Sigmoid colon (tissue), 4 donors: ENCODE measurements around the gene B3GNT5.

Experiments
- EP300 ChIP-seq, 4 donors: sonication (generic); formaldehyde crosslinking; IDR thresholded peaks; one replicate each; pipeline ENCODE4 v1.6.1; 2017; ENCODE audit warnings: antibody characterized with exemption in 4 of 4
- TF ChIP-seq, protein P1 (sequence below), 4 experiments: fragments of 450-650 bp in 3 of 4; fragments of 200-600 bp in 1 of 4; IDR thresholded peaks; one replicate each; pipeline ENCODE4 v1.5.1; 2016 to 2019; ENCODE audit warnings: antibody characterized with exemption in 4 of 4, mild to moderate bottlenecking in 3 of 4, moderate library complexity in 2 of 4

GRCh38 chr3:183293966-183294365 lies 40.9 kb downstream of the B3GNT5 start:
- TF ChIP-seq, protein P1, sequence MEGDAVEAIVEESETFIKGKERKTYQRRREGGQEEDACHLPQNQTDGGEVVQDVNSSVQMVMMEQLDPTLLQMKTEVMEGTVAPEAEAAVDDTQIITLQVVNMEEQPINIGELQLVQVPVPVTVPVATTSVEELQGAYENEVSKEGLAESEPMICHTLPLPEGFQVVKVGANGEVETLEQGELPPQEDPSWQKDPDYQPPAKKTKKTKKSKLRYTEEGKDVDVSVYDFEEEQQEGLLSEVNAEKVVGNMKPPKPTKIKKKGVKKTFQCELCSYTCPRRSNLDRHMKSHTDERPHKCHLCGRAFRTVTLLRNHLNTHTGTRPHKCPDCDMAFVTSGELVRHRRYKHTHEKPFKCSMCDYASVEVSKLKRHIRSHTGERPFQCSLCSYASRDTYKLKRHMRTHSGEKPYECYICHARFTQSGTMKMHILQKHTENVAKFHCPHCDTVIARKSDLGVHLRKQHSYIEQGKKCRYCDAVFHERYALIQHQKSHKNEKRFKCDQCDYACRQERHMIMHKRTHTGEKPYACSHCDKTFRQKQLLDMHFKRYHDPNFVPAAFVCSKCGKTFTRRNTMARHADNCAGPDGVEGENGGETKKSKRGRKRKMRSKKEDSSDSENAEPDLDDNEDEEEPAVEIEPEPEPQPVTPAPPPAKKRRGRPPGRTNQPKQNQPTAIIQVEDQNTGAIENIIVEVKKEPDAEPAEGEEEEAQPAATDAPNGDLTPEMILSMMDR (IDR thresholded peaks at IDR 0.05), result no peak
- no peak for TF ChIP-seq EP300 (IDR thresholded peaks at IDR 0.05)
